Stimulated activated memory B cell treated with anti-CD40 and anti-IgM and Interleukin-4, amounts not matched to agents 10 μg/mL and 1 μg/mL and 100 μg/mL, for 72 hours (primary cell): Measurements from ENCODE around the gene PCDHA1.
"Not testable (repeated sequence)": the region's sequence is repeated elsewhere in the genome, so short reads cannot be mapped to it uniquely, and the experiment has no call there.

ENCODE experiments used
- ATAC-seq: fragments of 150-1000 bp; cut with Tn5 transposase; 2 replicates; pipeline ENCODE4 v1.10.0; 2021
- H3K27ac Mint-ChIP-seq: one replicate; pipeline ENCODE4 v1.8.0; 2022; ENCODE audit warnings: mild to moderate bottlenecking, mixed read lengths
- H3K27me3 Mint-ChIP-seq: one replicate; pipeline ENCODE4 v1.8.0; 2022; ENCODE audit warnings: mixed read lengths
- H3K36me3 Mint-ChIP-seq: one replicate; pipeline ENCODE4 v1.8.0; 2022; ENCODE audit warnings: mixed read lengths
- H3K4me1 Mint-ChIP-seq: one replicate; pipeline ENCODE4 v1.8.0; 2022; ENCODE audit warnings: mixed read lengths
- H3K4me3 Mint-ChIP-seq: one replicate; pipeline ENCODE4 v1.8.0; 2022; ENCODE audit warnings: mild to moderate bottlenecking, moderate library complexity, mixed read lengths
- H3K9me3 Mint-ChIP-seq: one replicate; pipeline ENCODE4 v1.8.0; 2022; ENCODE audit warnings: mixed read lengths

PCDHA1 gene

GRCh38 chr5:140785905-140786686, at the start of gene PCDHA1:
TSS of gene PCDHA1 (plus strand) at chr5:140786140.
- no peak within 1 kb of the TSS for H3K27ac Mint-ChIP-seq
- peaks cover 27% of the 10 kb centered on the region for H3K27me3 Mint-ChIP-seq
- ATAC-seq: no peak
- no peak within 1 kb of the TSS for H3K4me3 Mint-ChIP-seq
- no peaks in the 10 kb centered on the region for H3K4me1 Mint-ChIP-seq
- no peaks in the 10 kb centered on the region for H3K36me3 Mint-ChIP-seq
- H3K9me3 Mint-ChIP-seq: peaks cover 19% of the 10 kb centered on the region

GRCh38 chr5:140737486-140737885, 48.5 kb upstream of the PCDHA1 start:
- ATAC-seq: no peak
- H3K27me3 Mint-ChIP-seq: peaks cover 44% of the 10 kb centered on the region
- peaks cover 7% of the 10 kb centered on the region for H3K36me3 Mint-ChIP-seq
- H3K4me1 Mint-ChIP-seq: no peaks in the 10 kb centered on the region
- no peak overlapping the region for H3K4me3 Mint-ChIP-seq
- no peak overlapping the region for H3K27ac Mint-ChIP-seq
- H3K9me3 Mint-ChIP-seq: peaks cover 14% of the 10 kb centered on the region

- H3K36me3 Mint-ChIP-seq: peaks cover 7% of the 10 kb centered on the region
- peaks cover 19% of the 10 kb centered on the region for H3K9me3 Mint-ChIP-seq
- H3K4me3 Mint-ChIP-seq: no peak overlapping the region
- no peaks in the 10 kb centered on the region for H3K4me1 Mint-ChIP-seq
- ATAC-seq: no peak
- H3K27me3 Mint-ChIP-seq: peaks cover 17% of the 10 kb centered on the region
- H3K27ac Mint-ChIP-seq: no peak overlapping the region
Observed at GRCh38 chr5:140741967-140742366, 44.0 kb upstream of the PCDHA1 start.

- Mint-ChIP-seq H3K36me3 (peaks cover 22% of the 10 kb centered on the region), H3K9me3 (peaks cover 47% of the 10 kb centered on the region), H3K4me1 (no peaks in the 10 kb centered on the region), H3K27ac (no peak overlapping the region), H3K27me3 (peaks cover 30% of the 10 kb centered on the region), H3K4me3 (no peak overlapping the region)
- ATAC-seq: no peak
Observed at GRCh38 chr5:140753561-140753960, 32.4 kb upstream of the PCDHA1 start.

- H3K27me3 Mint-ChIP-seq: no peaks in the 10 kb centered on the region
- no peak for ATAC-seq
- H3K4me1 Mint-ChIP-seq: no peaks in the 10 kb centered on the region
- H3K9me3 Mint-ChIP-seq: peaks cover 24% of the 10 kb centered on the region
- H3K36me3 Mint-ChIP-seq: peaks cover 7% of the 10 kb centered on the region
- H3K4me3 Mint-ChIP-seq: no peak overlapping the region
- no peak overlapping the region for H3K27ac Mint-ChIP-seq
Observed at GRCh38 chr5:140764177-140764973, 21.6 kb upstream of the PCDHA1 start.

GRCh38 chr5:140767444-140767843, 18.5 kb upstream of the PCDHA1 start:
- no peak for ATAC-seq
- H3K9me3 Mint-ChIP-seq: peaks cover 25% of the 10 kb centered on the region
- peaks cover 7% of the 10 kb centered on the region for H3K36me3 Mint-ChIP-seq
- no peak overlapping the region for H3K27ac Mint-ChIP-seq
- no peaks in the 10 kb centered on the region for H3K4me1 Mint-ChIP-seq
- no peaks in the 10 kb centered on the region for H3K27me3 Mint-ChIP-seq
- H3K4me3 Mint-ChIP-seq: no peak overlapping the region

GRCh38 chr5:140780512-140780911, 5.4 kb upstream of the PCDHA1 start:
- H3K27ac Mint-ChIP-seq: no peak overlapping the region
- H3K27me3 Mint-ChIP-seq: peaks cover 43% of the 10 kb centered on the region
- peaks cover 37% of the 10 kb centered on the region for H3K9me3 Mint-ChIP-seq
- peaks cover 12% of the 10 kb centered on the region for H3K36me3 Mint-ChIP-seq
- ATAC-seq: no peak
- H3K4me1 Mint-ChIP-seq: no peaks in the 10 kb centered on the region
- H3K4me3 Mint-ChIP-seq: no peak overlapping the region

GRCh38 chr5:140787422-140787821, 1.5 kb downstream of the PCDHA1 start:
- not testable (repeated sequence) for H3K4me1 Mint-ChIP-seq, ATAC-seq, H3K27ac Mint-ChIP-seq, H3K4me3 Mint-ChIP-seq, H3K36me3 Mint-ChIP-seq
- peaks cover 16% of the 10 kb centered on the region for H3K9me3 Mint-ChIP-seq
- H3K27me3 Mint-ChIP-seq: peaks cover 32% of the 10 kb centered on the region

- not testable (repeated sequence) for ATAC-seq, H3K36me3 Mint-ChIP-seq, H3K4me1 Mint-ChIP-seq, H3K4me3 Mint-ChIP-seq, H3K27ac Mint-ChIP-seq
- Mint-ChIP-seq H3K9me3 (peaks cover 11% of the 10 kb centered on the region), H3K27me3 (peaks cover 32% of the 10 kb centered on the region)
Observed at GRCh38 chr5:140787849-140788504, 2.0 kb downstream of the PCDHA1 start.

- Mint-ChIP-seq H3K4me1 (no peaks in the 10 kb centered on the region), H3K27me3 (peaks cover 26% of the 10 kb centered on the region), H3K4me3 (no peak overlapping the region), H3K27ac (no peak overlapping the region), H3K36me3 (no peaks in the 10 kb centered on the region), H3K9me3 (peaks cover 9% of the 10 kb centered on the region)
- ATAC-seq: no peak
Observed at GRCh38 chr5:140791089-140791488, 5.1 kb downstream of the PCDHA1 start.

- Mint-ChIP-seq H3K27ac (no peak within 1 kb of the TSS), H3K27me3 (peaks cover 26% of the 10 kb centered on the region), H3K9me3 (peaks cover 5% of the 10 kb centered on the region), H3K4me3 (no peak within 1 kb of the TSS), H3K36me3 (no peaks in the 10 kb centered on the region), H3K4me1 (no peaks in the 10 kb centered on the region)
- ATAC-seq: no peak
Observed at GRCh38 chr5:140794595-140795258, 8.8 kb downstream of the PCDHA1 start, which contains the start of gene PCDHA2. TSS of gene PCDHA2 (plus strand) at chr5:140794852.

- no peak for ATAC-seq
- peaks cover 5% of the 10 kb centered on the region for H3K9me3 Mint-ChIP-seq
- no peak overlapping the region for H3K27ac Mint-ChIP-seq
- peaks cover 26% of the 10 kb centered on the region for H3K27me3 Mint-ChIP-seq
- H3K4me3 Mint-ChIP-seq: no peak overlapping the region
- no peaks in the 10 kb centered on the region for H3K4me1 Mint-ChIP-seq
- no peaks in the 10 kb centered on the region for H3K36me3 Mint-ChIP-seq
Observed at GRCh38 chr5:140795259-140795641, 9.3 kb downstream of the PCDHA1 start.

- not testable (repeated sequence) for H3K9me3 Mint-ChIP-seq, H3K36me3 Mint-ChIP-seq, H3K27ac Mint-ChIP-seq, ATAC-seq, H3K4me3 Mint-ChIP-seq, H3K4me1 Mint-ChIP-seq
- peaks cover 22% of the 10 kb centered on the region for H3K27me3 Mint-ChIP-seq
Observed at GRCh38 chr5:140796072-140796717, 10.3 kb downstream of the PCDHA1 start.

GRCh38 chr5:140796718-140797095, 10.8 kb downstream of the PCDHA1 start:
- no peak overlapping the region for H3K4me3 Mint-ChIP-seq
- H3K27ac Mint-ChIP-seq: no peak overlapping the region
- H3K36me3 Mint-ChIP-seq: no peaks in the 10 kb centered on the region
- ATAC-seq: no peak
- peaks cover 5% of the 10 kb centered on the region for H3K9me3 Mint-ChIP-seq
- H3K4me1 Mint-ChIP-seq: no peaks in the 10 kb centered on the region
- H3K27me3 Mint-ChIP-seq: peaks cover 17% of the 10 kb centered on the region
